Omental fat pad (tissue), 4 donors: ENCODE data around the gene ZG16. TPM values are rescaled to one million over a fixed set of nuclear protein-coding genes. Genes with fewer than 3 reads are reported as not detected.
"Not testable (repeated sequence)": the region's sequence is repeated elsewhere in the genome, so short reads cannot be mapped to it uniquely, and the experiment has no call there.

Experiments
- ATAC-seq: fragments of 150-250 bp; one replicate; pipeline ENCODE4 v1.9.1; 2016; ENCODE audit warnings: mild to moderate bottlenecking, moderate library complexity; ENCODE audit not compliant: low FRiP score
- DNase-seq: peaks from one replicate; pipeline ENCODE4 v3.0.0-alpha.2; 2019; ENCODE audit warnings: low spot score
- total RNA-seq, 4 donors: library from RNA; depleted of rRNA; stranded (reverse); fragments of >200 nt; gene quantifications; one replicate each; pipeline ENCODE4 v1.1.0, GENCODE V29; 2016
- TF ChIP-seq, protein P1 (sequence below), 3 donors: fragments of 450-650 bp; IDR thresholded peaks; one replicate each; pipeline ENCODE4 v1.5.1; 2016 to 2017; ENCODE audit warnings: antibody characterized with exemption in 3 of 3, mild to moderate bottlenecking in 3 of 3, moderate library complexity in 2 of 3

The ZG16 gene
- total RNA-seq, 4 donors from 2014 or later: not detected

DNA sequence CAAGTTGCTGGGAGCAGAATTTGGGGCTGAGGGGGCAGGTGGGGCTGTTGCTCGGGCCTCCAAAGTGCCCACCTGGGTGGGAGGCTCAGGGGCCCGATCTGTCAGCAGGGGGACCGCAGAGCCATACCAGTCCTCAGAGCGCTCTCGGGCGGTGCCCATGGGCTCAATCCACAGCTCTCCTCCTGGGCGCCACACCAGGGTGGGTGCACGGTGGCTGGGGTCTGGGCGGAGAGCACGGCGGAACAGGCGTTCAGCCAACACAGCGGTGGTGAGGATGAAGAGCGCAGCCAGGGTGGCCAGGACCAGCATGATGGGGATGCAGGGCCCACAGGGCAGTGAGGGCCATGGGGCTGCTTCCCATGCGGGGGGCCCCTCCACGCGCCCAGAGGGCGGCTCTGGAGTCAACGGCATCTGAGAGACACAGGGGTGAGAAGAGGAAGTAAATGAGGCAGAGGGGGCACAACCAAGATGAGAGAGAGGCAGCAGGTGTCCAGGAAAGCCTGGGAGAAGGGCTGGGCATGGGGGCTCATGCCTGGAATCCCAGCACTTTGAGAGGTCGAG is 33.4 kb upstream of the ZG16 start:
- DNase-seq: no peak
- TF ChIP-seq, protein P1, sequence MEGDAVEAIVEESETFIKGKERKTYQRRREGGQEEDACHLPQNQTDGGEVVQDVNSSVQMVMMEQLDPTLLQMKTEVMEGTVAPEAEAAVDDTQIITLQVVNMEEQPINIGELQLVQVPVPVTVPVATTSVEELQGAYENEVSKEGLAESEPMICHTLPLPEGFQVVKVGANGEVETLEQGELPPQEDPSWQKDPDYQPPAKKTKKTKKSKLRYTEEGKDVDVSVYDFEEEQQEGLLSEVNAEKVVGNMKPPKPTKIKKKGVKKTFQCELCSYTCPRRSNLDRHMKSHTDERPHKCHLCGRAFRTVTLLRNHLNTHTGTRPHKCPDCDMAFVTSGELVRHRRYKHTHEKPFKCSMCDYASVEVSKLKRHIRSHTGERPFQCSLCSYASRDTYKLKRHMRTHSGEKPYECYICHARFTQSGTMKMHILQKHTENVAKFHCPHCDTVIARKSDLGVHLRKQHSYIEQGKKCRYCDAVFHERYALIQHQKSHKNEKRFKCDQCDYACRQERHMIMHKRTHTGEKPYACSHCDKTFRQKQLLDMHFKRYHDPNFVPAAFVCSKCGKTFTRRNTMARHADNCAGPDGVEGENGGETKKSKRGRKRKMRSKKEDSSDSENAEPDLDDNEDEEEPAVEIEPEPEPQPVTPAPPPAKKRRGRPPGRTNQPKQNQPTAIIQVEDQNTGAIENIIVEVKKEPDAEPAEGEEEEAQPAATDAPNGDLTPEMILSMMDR (IDR thresholded peaks at IDR 0.05): no peak
- no peak for ATAC-seq

DNA sequence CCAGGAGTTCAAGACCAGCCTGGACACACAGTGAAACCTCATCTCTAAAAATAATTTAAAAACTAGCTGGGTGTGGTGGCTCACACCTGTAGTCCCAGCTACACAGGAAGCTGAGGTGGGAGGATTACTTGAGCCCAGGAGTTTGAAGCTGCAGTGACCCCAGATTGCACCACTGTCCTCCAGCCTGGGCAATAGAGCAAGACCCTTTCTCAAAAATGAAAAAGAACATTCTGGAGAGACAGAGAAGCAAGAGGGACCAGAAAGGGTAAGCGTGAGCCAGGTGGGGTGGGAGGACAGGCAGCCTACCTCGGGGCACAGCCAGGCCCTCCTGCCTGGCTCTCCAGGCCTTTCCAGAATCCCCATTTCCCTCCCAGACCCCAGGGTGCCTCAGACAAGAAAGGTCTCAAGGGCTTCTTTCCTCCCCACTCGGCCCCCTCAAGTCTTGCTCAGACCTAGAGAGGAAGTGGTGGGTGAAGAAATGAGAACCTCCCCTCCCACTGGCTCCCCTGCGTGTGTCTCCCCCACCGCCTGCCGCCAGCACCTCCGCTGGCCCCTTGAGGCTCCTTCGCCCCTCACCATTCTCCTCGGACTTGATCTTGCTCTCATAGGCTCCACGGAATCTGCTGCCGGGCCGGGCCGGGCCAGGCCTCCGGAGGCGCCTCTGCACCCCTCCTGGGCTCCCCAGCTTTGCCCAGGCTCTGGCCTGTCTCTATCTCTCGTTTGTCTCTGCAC is 32.8 kb upstream of the ZG16 start:
- TF ChIP-seq, protein P1 (IDR thresholded peaks at IDR 0.05): no peak
- no peak for ATAC-seq
- DNase-seq: no peak

DNA sequence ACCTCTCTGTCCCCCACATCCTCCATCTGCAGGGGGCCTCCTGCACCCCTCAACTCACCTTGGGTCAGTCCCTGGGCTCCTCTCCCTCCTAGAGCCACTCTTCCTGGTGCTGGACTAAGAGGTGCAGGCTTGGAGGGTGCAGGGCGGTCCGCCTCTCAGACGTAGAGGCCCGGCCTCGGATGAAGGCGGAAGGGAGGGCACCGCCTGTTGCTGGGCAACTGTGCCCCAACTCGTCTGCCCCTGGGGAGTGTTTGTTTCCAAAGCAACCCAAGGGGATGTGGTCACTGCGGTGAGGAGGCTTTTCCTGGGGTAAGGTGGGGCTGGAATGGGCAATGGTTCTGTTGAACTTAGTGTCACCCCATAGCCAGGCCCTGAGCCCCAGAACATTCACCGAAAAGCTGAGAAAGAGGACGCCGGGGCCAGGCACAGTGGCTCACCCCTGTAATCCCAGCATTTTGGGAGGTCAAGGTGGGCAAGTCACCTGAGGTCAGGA is 32.2 kb upstream of the ZG16 start, which contains the start of gene C16orf54:
Gene C16orf54 (minus strand): TSS at position 138 of the 493 bp plus-strand sequence. CDS start 1,039 bp downstream, outside the sequence.
- TF ChIP-seq, protein P1 (IDR thresholded peaks at IDR 0.05): no peak
- DNase-seq (no peak), ATAC-seq (peak; percentile 25)

DNA sequence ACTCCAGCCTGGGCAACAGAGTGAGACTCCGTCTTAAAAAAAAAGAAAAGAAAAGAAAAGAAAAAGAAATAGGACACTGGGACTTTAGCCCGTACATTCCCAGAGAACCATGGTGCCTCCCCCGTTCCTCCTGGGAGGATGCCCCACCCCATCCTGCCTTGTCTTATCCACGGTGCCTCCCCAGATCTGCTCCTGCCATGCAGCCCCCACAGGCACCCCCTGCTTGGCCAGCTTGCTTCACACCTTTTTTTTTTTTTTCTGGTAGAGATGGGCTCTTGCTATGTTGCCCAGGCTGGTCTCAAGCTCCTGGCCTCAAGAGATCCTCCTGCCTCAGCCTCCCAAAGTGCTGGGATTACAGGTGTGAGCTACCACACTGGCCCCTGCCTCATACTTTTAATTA is 31.5 kb upstream of the ZG16 start:
- not testable (repeated sequence) for DNase-seq, ATAC-seq

DNA sequence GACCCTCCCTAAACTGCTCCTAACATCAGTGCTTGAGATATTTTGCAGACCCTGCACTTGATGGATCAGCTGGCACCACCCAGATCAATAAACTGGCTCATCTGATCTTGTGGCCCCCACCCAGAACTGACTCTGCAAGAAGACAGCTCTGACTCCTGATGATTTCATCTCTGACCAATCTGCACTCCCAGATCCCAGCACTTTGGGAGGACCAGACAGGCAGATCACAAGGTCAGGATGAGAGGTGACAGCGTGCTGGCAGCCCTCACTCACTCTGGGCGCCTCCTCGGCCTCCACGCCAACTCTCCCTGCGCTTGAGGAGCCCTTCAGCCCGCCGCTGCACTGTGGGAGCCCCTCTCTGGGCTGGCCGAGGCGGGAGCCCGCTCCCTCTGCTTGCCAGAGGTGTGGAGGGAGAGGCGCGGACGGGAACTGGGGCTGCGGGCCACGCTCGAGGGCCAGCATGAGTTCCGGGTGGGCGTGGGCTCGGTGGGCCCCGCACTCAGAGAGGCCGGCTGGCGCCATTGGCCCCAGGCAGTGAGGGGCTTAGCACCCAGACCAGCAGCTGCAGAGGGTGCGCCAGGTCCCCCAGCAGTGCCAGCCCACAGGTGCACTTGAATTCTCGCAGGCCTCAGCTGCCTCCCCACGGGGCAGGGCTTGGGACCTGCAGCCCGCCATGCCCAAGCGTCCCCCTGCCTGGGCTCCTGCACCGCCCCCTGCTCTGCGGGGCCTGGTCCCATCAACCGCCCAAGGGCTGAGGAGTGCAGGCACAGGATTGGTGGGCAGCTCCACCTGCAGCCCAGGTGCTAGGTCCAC is 29.9 kb upstream of the ZG16 start:
- ATAC-seq: no peak
- TF ChIP-seq, protein P1 (IDR thresholded peaks at IDR 0.05): no peak
- no peak for DNase-seq

DNA sequence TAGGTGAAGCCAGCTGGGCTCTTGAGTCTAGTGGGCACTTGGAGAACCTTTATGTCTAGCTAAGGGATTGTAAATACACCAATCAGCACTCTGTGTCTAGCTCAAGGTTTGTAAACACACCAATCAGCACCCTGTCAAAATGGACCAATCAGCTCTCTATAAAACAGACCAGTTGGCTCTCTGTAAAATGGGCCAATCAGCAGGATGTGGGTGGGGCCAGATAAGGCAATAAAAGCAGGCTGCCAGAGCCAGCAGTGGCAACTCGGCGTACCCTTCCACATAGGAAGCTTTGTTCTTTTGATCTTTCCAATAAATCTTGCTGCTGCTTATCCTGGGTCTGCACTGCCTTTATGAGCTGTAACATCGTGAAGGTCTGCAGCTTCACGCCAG is 29.3 kb upstream of the ZG16 start:
- DNase-seq, ATAC-seq: not testable (repeated sequence)

DNA sequence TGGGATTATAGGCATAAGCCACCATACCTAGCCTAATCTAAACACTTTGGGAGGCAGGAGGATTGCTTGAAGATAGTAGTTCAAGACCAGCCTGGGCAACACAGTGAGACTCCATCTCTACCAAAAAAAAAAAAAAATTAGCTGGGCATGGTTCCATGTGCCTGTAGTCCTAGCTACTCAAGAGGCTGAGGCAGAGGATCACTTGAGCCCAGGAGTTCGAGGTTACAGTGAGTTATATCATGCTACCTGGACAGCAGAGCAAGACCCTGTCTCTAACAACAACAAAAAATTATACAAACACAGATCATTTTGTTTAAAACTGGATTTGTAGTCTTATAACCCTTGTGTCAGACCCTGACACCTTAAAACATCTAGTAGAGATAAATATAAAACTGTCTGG is 24.5 kb upstream of the ZG16 start:
- ATAC-seq (no peak), DNase-seq (no peak)
- TF ChIP-seq, protein P1 (IDR thresholded peaks at IDR 0.05): no peak
